GM12801 (cell line): Measurements from ENCODE around the gene TMEM184A.

ENCODE experiments used
- CTCF ChIP-seq: IDR thresholded peaks from one replicate; pipeline ENCODE4 v1.5.1; 2011; ENCODE audit warnings: control low read depth; ENCODE audit not compliant: insufficient read length; ENCODE audit errors: extremely low read depth

Gene TMEM184A

GRCh38 chr7:1552200-1552599, 3.8 kb downstream of the TMEM184A start:
- TF ChIP-seq CTCF: no peak

- TF ChIP-seq CTCF: no peak
Measured at GRCh38 chr7:1550846-1551155, 5.2 kb downstream of the TMEM184A start.

GRCh38 chr7:1550005-1550845, 5.8 kb downstream of the TMEM184A start:
- no peak for TF ChIP-seq CTCF

GRCh38 chr7:1549357-1550004, 6.5 kb downstream of the TMEM184A start:
- no peak for TF ChIP-seq CTCF

- no peak for TF ChIP-seq CTCF
Measured at GRCh38 chr7:1548944-1549343, 7.1 kb downstream of the TMEM184A start.

- no peak for TF ChIP-seq CTCF
Measured at GRCh38 chr7:1548438-1548831, 7.6 kb downstream of the TMEM184A start.

- TF ChIP-seq CTCF: no peak
Measured at GRCh38 chr7:1547777-1548437, 8.1 kb downstream of the TMEM184A start.
